K562 (cell line): Measurements from ENCODE around the gene SHISA6. TPM values are rescaled to one million over a fixed set of nuclear protein-coding genes. Genes with fewer than 3 reads are reported as not detected.

Experiments used
- ATAC-seq: fragments of 200-7000 bp; cut with Tn5 transposase; 3 replicates; pipeline ENCODE4 v1.9.1; 2020; ENCODE audit warnings: moderate library complexity
- BruUV-seq: library from RNA; stranded (reverse); fragments of 400-500 nt; replicated peaks from 2 replicates; lab custom pipeline; 2021; lab: Mats Ljungman, UMichigan
- CTCF ChIA-PET: fragments of 300-600 bp; formaldehyde crosslinking; extraction: SDS; loops from one replicate; lab custom pipeline; 2021; ENCODE audit warnings: low intra/inter-chr PET ratio; lab: Yijun Ruan, JAX
- POLR2A ChIA-PET: fragments of 300-600, 350-650 bp; sonication (Branson Sonifier 250); formaldehyde crosslinking; extraction: SDS; loops from one replicate; lab custom pipeline; 2021; ENCODE audit warnings: antibody characterized with exemption, inconsistent platforms; lab: Yijun Ruan, JAX
- DNase-seq, 4 experiments: peaks; one replicate each; pipeline versions ENCODE4 v3.0.0 to v3.0.0-alpha.2; 2011 to 2018; ENCODE audit warnings: low spot score in 3 of 4, mixed read lengths in 3 of 4; ENCODE audit errors: extremely low read depth in 1 of 4
- FAIRE-seq: peaks from 2 replicates; lab custom pipeline; 2011; peaks lifted over from hg19 to GRCh38; lab: Jason Lieb, UNC
- H2AFZ ChIP-seq: 2 replicates; pipeline ENCODE4 v1.6.0; 2011; ENCODE audit warnings: low read depth, low read length, control low read depth, inconsistent platforms
- H3K27ac ChIP-seq: fragments of 200-600 bp; 3 replicates; pipeline ENCODE4 v1.8.0; 2011; ENCODE audit warnings: low read depth, mild to moderate bottlenecking, control low read depth, inconsistent platforms, low read length, moderate library complexity, mixed read lengths; ENCODE audit errors: extremely low read depth
- H3K27me3 ChIP-seq, 2 experiments: fragments of 300-600 bp in 1 of 2; 2 replicates in 1 of 2; 3 replicates in 1 of 2; pipeline versions ENCODE4 v1.6.0 to v1.8.0; 2011; ENCODE audit warnings: inconsistent platforms in 2 of 2, low read length in 2 of 2, mild to moderate bottlenecking in 1 of 2, mixed read lengths in 1 of 2, moderate library complexity in 1 of 2; ENCODE audit not compliant: control insufficient read depth in 2 of 2, insufficient read depth in 2 of 2
- H3K36me3 ChIP-seq: fragments of 300-600 bp; 3 replicates; pipeline ENCODE4 v1.8.0; 2011; ENCODE audit warnings: mild to moderate bottlenecking, low read length, inconsistent platforms; ENCODE audit not compliant: control insufficient read depth, insufficient read depth
- H3K4me1 ChIP-seq, 2 experiments: fragments of 200-600 bp in 1 of 2; replicated peaks in 1 of 2; 2 replicates in 1 of 2; 3 replicates in 1 of 2; pipeline versions ENCODE4 v1.5.1 to v1.8.0; 2011; ENCODE audit warnings: inconsistent platforms in 2 of 2, low read length in 2 of 2, mild to moderate bottlenecking in 1 of 2, mixed read lengths in 1 of 2, moderate library complexity in 1 of 2; ENCODE audit not compliant: control insufficient read depth in 2 of 2, insufficient read depth in 2 of 2
- H3K4me2 ChIP-seq: 2 replicates; pipeline ENCODE4 v1.6.1; 2011; ENCODE audit warnings: low read length, control low read depth, inconsistent platforms, mixed read lengths; ENCODE audit not compliant: insufficient read depth
- H3K4me3 ChIP-seq: fragments of 200-600 bp; sonication (generic), shearing (Covaris generic); 2 replicates; pipeline ENCODE4 v1.5.1; 2016; ENCODE audit warnings: control low read depth, inconsistent platforms
- H3K79me2 ChIP-seq: fragments of 200-600 bp; 3 replicates; pipeline ENCODE4 v1.8.0; 2011; ENCODE audit warnings: low read length, inconsistent platforms; ENCODE audit not compliant: control insufficient read depth, insufficient read depth
- H3K9ac ChIP-seq, 2 experiments: 2 replicates each; pipeline versions ENCODE4 v1.6.0 to v1.6.1; 2011; ENCODE audit warnings: low read depth in 2 of 2, low read length in 2 of 2, control low read depth in 1 of 2, inconsistent platforms in 1 of 2, mild to moderate bottlenecking in 1 of 2, mixed read lengths in 1 of 2; ENCODE audit not compliant: insufficient read depth in 1 of 2
- H3K9me1 ChIP-seq: one replicate; pipeline ENCODE4 v1.6.0; 2011; ENCODE audit warnings: inconsistent platforms, mild to moderate bottlenecking, low read length, moderate library complexity; ENCODE audit not compliant: control insufficient read depth, insufficient read depth
- H3K9me3 ChIP-seq: replicated peaks from 2 replicates; pipeline ENCODE4 v1.5.1; 2011; ENCODE audit warnings: low read depth, low read length, inconsistent platforms; ENCODE audit not compliant: control insufficient read depth, insufficient read depth
- H4K20me1 ChIP-seq: replicated peaks from 2 replicates; pipeline ENCODE4 v1.6.1; 2011; ENCODE audit warnings: low read length, inconsistent platforms, mixed read lengths; ENCODE audit not compliant: control insufficient read depth, insufficient read depth
- COPS2 ChIP-seq: fragments of 450-650 bp; conservative IDR thresholded peaks from 2 replicates; pipeline ENCODE4 v1.6.1; 2016; ENCODE audit warnings: mild to moderate bottlenecking, moderate library complexity
- GATAD2A ChIP-seq: fragments of 450-650 bp; IDR thresholded peaks from 2 replicates; pipeline ENCODE4 v1.6.1; 2017
- KAT7 ChIP-seq: sonication (generic); formaldehyde crosslinking; IDR thresholded peaks from 2 replicates; pipeline ENCODE4 v1.8.0; 2022; ENCODE audit warnings: missing genetic modification reagents, mild to moderate bottlenecking, borderline replicate concordance
- NEUROD1 ChIP-seq: fragments of 150-350 bp; IDR thresholded peaks from 2 replicates; pipeline ENCODE4 v1.6.1; 2014; ENCODE audit warnings: borderline replicate concordance, low read length, low read depth; ENCODE audit not compliant: partially characterized antibody
- PHB ChIP-seq: fragments of 250-450 bp; sonication (Bioruptor Pico); IDR thresholded peaks from 2 replicates; pipeline ENCODE4 v1.5.0; 2021
- SRSF7 ChIP-seq: fragments of 200-400 bp; formaldehyde crosslinking; optimal IDR thresholded peaks from 2 replicates; pipeline ENCODE3; 2017; ENCODE audit warnings: mild to moderate bottlenecking, low read depth, low read length
- ZC3H4 ChIP-seq: sonication (generic); formaldehyde crosslinking; IDR thresholded peaks from 2 replicates; pipeline ENCODE4 v1.9.0; 2021; ENCODE audit warnings: missing genetic modification reagents, borderline replicate concordance
- WGBS: fragments of 100-300 bp; shearing (Covaris generic); methylation state at CpG from one replicate; pipeline ENCODE4 v1.1.6; 2016; ENCODE audit warnings: low coverage, mixed read lengths; ENCODE audit not compliant: insufficient coverage; ENCODE audit errors: missing lambda C conversion rate; 5-methylcytosine and 5-hydroxymethylcytosine counted together
- in situ Hi-C: fragments of 300-500 bp; cut with MboI; formaldehyde crosslinking; loops from 4 replicates; pipeline ENCODE4 v1.15.0; 2018; ENCODE audit warnings: inconsistent platforms, mixed read lengths
- intact Hi-C: fragments of 100-400 bp; cut with micrococcal nuclease; formaldehyde crosslinking; loops from 2 replicates; pipeline ENCODE4 v1.14.2; 2022
- polyA plus RNA-seq, 8 experiments: library from polyadenylated mRNA; depleted of rRNA in 4 of 8; stranded (reverse) in 5 of 8; unstranded in 3 of 8; fragments of >200 nt; fragmentation: Nextera tagmentation in 2 of 8; fragmentation: Illumina TruSeq in 1 of 8; extraction: Ambion mirVana in 2 of 8; extraction: Trizol in 1 of 8; gene quantifications; 2 replicates each; pipeline versions ENCODE4 v1.2.1 to v1.2.3, GENCODE V29; 2011 to 2014; ENCODE audit warnings: inconsistent platforms in 1 of 8, missing spikeins in 1 of 8
- total RNA-seq, 7 experiments: library from RNA; depleted of rRNA in 6 of 7; stranded (reverse); fragments of >200 nt in 6 of 7; fragmentation: Illumina TruSeq in 2 of 7; extraction: Trizol in 2 of 7; gene quantifications; 2 replicates each; pipeline versions ENCODE4 v1.2.1 to v1.2.3, GENCODE V29; 2011 to 2021; ENCODE audit warnings: low replicate concordance in 1 of 7
- TF ChIP-seq, protein P1 (sequence below): fragments of 450-650 bp; formaldehyde crosslinking; IDR thresholded peaks from 2 replicates; pipeline ENCODE4 v1.4.0; 2020; ENCODE audit warnings: mild to moderate bottlenecking
- TF ChIP-seq, protein P2 (sequence below): IDR thresholded peaks from 3 replicates; pipeline ENCODE4 v1.6.1; 2011; ENCODE audit warnings: borderline replicate concordance, mild to moderate bottlenecking; ENCODE audit not compliant: insufficient read length, insufficient read depth
- TF ChIP-seq, protein P3 (sequence below): sonication (generic); formaldehyde crosslinking; IDR thresholded peaks from 2 replicates; pipeline ENCODE4 v1.8.1; 2023; ENCODE audit warnings: mild to moderate bottlenecking, missing genetic modification reagents

SHISA6 gene
- total and polyA plus RNA-seq, 9 of the 15 experiments (the other 6 are each of a cell fraction or from before 2014, with no cell fraction given), result not detected

DNA sequence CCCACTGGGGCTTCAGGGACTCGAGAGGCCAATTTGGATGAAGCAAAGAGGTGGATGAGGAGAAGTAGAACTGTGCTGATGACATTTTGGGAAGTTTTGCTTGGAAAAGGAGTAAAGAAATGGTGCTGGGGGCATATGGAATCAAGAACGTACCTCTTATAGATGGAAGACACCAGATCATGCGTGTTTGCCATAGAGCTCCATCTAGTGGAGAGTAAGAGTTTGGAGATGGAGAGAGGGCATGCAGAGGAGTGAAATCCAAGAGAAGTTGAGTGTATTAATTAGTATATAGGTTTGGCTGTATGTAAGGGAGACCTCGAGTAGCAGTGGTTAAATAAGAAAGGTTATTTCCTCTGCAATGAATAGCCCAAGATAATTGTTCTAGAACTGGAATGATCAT is 56.0 kb downstream of the SHISA6 start:
- intact Hi-C loops (no loop called here), in situ Hi-C loops (no loop called here)
- FAIRE-seq (no peak), DNase-seq (no peak), ATAC-seq (no peak)
- H3K36me3 ChIP-seq, result no peaks in the 10 kb centered on the region
- no peaks in the 10 kb centered on the region for H3K9me3 ChIP-seq
- H2AFZ ChIP-seq, result no peak overlapping the region
- BruUV-seq, result no TSS peak
- POLR2A ChIA-PET, result no interaction called here
- H3K9ac ChIP-seq, result no peak overlapping the region
- no peak overlapping the region for H3K4me3 ChIP-seq
- H3K4me2 ChIP-seq, result no peak overlapping the region
- H4K20me1 ChIP-seq, result no peaks in the 10 kb centered on the region
- no peaks in the 10 kb centered on the region for H3K4me1 ChIP-seq
- no peak for TF ChIP-seq ZC3H4 (CRISPR knock-in tag)
- TF ChIP-seq NEUROD1, result no peak
- H3K27ac ChIP-seq, result no peak overlapping the region
- no peaks in the 10 kb centered on the region for H3K9me1 ChIP-seq
- CTCF ChIA-PET, result no interaction called here
- 5% methylated on average over 4 of the region's 4 CpGs for WGBS
- no peaks in the 10 kb centered on the region for H3K27me3 ChIP-seq
- no peaks in the 10 kb centered on the region for H3K79me2 ChIP-seq

DNA sequence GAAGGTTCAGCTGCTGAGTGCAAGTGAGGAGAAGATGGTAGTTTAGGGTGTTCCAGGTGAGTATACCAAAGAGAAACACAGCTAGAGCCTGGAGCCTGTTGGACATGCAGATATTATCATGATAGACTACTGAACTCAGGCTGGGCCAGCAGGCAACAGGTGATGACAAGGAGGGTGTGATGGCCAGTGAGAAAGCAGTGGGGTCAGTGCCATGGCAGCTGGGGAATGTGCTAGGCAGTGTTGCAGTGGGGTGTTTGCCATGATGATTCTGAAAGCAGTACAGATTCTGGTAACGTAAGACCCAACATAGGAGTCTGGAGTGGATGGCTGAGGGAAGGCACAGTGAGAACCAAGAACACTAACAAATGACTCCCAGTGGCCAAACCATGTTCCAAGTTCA is 57.4 kb downstream of the SHISA6 start:
- CTCF ChIA-PET, result no interaction called here
- ATAC-seq, result no peak
- intact Hi-C loops, result no loop called here

More for the DNA sequence above, 57.4 kb downstream of the SHISA6 start:
- H3K79me2 ChIP-seq, result no peaks in the 10 kb centered on the region
- DNase-seq (no peak), FAIRE-seq (no peak)
- H3K4me1 ChIP-seq, result no peaks in the 10 kb centered on the region
- no peak overlapping the region for H3K27ac ChIP-seq
- no peaks in the 10 kb centered on the region for H3K9me3 ChIP-seq
- H3K27me3 ChIP-seq, result no peaks in the 10 kb centered on the region
- no peak overlapping the region for H3K4me3 ChIP-seq
- no peaks in the 10 kb centered on the region for H3K9me1 ChIP-seq
- 0% methylated on average over 1 of the region's 1 CpG for WGBS
- H3K4me2 ChIP-seq, result no peak overlapping the region
- H3K36me3 ChIP-seq, result no peaks in the 10 kb centered on the region
- TF ChIP-seq PHB (CRISPR knock-in tag) (no peak), KAT7 (CRISPR knock-in tag) (no peak), COPS2 (no peak), SRSF7 (no peak), GATAD2A (no peak)
- TF ChIP-seq, protein P1, sequence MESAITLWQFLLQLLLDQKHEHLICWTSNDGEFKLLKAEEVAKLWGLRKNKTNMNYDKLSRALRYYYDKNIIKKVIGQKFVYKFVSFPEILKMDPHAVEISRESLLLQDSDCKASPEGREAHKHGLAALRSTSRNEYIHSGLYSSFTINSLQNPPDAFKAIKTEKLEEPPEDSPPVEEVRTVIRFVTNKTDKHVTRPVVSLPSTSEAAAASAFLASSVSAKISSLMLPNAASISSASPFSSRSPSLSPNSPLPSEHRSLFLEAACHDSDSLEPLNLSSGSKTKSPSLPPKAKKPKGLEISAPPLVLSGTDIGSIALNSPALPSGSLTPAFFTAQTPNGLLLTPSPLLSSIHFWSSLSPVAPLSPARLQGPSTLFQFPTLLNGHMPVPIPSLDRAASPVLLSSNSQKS (CRISPR knock-in tag), result no peak
- TF ChIP-seq, protein P2, sequence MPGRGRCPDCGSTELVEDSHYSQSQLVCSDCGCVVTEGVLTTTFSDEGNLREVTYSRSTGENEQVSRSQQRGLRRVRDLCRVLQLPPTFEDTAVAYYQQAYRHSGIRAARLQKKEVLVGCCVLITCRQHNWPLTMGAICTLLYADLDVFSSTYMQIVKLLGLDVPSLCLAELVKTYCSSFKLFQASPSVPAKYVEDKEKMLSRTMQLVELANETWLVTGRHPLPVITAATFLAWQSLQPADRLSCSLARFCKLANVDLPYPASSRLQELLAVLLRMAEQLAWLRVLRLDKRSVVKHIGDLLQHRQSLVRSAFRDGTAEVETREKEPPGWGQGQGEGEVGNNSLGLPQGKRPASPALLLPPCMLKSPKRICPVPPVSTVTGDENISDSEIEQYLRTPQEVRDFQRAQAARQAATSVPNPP, result no peak
- TF ChIP-seq, protein P3, sequence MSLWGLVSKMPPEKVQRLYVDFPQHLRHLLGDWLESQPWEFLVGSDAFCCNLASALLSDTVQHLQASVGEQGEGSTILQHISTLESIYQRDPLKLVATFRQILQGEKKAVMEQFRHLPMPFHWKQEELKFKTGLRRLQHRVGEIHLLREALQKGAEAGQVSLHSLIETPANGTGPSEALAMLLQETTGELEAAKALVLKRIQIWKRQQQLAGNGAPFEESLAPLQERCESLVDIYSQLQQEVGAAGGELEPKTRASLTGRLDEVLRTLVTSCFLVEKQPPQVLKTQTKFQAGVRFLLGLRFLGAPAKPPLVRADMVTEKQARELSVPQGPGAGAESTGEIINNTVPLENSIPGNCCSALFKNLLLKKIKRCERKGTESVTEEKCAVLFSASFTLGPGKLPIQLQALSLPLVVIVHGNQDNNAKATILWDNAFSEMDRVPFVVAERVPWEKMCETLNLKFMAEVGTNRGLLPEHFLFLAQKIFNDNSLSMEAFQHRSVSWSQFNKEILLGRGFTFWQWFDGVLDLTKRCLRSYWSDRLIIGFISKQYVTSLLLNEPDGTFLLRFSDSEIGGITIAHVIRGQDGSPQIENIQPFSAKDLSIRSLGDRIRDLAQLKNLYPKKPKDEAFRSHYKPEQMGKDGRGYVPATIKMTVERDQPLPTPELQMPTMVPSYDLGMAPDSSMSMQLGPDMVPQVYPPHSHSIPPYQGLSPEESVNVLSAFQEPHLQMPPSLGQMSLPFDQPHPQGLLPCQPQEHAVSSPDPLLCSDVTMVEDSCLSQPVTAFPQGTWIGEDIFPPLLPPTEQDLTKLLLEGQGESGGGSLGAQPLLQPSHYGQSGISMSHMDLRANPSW, result no peak
- in situ Hi-C loops, result no loop called here
- no peak overlapping the region for H2AFZ ChIP-seq
- no peak overlapping the region for H3K9ac ChIP-seq
- POLR2A ChIA-PET, result interaction anchor here (1.0 kb wide), 1 partner anchor 10 kb away, joined by 3 read pairs; no protein-coding TSS in a partner anchor
- BruUV-seq, result no TSS peak
- H4K20me1 ChIP-seq, result no peaks in the 10 kb centered on the region
